GM12878 (cell line): ENCODE measurements around the gene ITGA3. TPM values are rescaled to one million over a fixed set of nuclear protein-coding genes. Genes with fewer than 3 reads are reported as not detected.

ENCODE experiments used
- ATAC-seq: fragments of 200-7000 bp; cut with Tn5 transposase; 3 replicates; pipeline ENCODE4 v1.9.1; 2020; ENCODE audit warnings: mild to moderate bottlenecking, moderate library complexity
- BruUV-seq: library from RNA; stranded (reverse); fragments of 400-500 nt; replicated peaks from 2 replicates; lab custom pipeline; 2021; lab: Mats Ljungman, UMichigan
- CTCF ChIA-PET: fragments of 300-600 bp; sonication (Branson Sonifier 250); formaldehyde crosslinking; extraction: SDS; loops from one replicate; lab custom pipeline; 2021; ENCODE audit warnings: inconsistent platforms; lab: Yijun Ruan, JAX
- POLR2A ChIA-PET: fragments of 350-600 bp; formaldehyde crosslinking; extraction: SDS; loops from one replicate; lab custom pipeline; 2021; ENCODE audit warnings: inconsistent platforms; lab: Charles Lee
- RAD21 ChIA-PET: fragments of 300-600 bp; sonication (Branson Sonifier 250); formaldehyde crosslinking; loops from one replicate; lab custom pipeline; 2023; ENCODE audit warnings: antibody characterized with exemption; ENCODE audit not compliant: unreplicated experiment; lab: Charles Lee
- SMC1A ChIA-PET: fragments of 300-600 bp; sonication (Branson Sonifier 250); formaldehyde crosslinking; loops from one replicate; lab custom pipeline; 2023; ENCODE audit not compliant: unreplicated experiment, uncharacterized antibody; lab: Charles Lee
- DNase-seq: peaks from one replicate; pipeline ENCODE4 v3.0.0-alpha.2; 2011; ENCODE audit warnings: low read depth, low spot score
- FAIRE-seq: peaks from 3 replicates; lab custom pipeline; 2011; peaks lifted over from hg19 to GRCh38; lab: Jason Lieb, UNC
- H2AFZ ChIP-seq: 2 replicates; pipeline ENCODE4 v1.6.0; 2011; ENCODE audit warnings: low read depth, low read length, control low read depth; ENCODE audit not compliant: control insufficient read depth
- H3K27ac ChIP-seq: 2 replicates; pipeline ENCODE4 v1.5.1; 2011; ENCODE audit warnings: control low read depth; ENCODE audit not compliant: control insufficient read depth, insufficient read depth
- H3K27me3 ChIP-seq, 2 experiments: replicated peaks in 1 of 2; 2 replicates each; pipeline versions ENCODE4 v1.6.0 to v1.6.1; 2011; ENCODE audit warnings: low read length in 1 of 2; ENCODE audit not compliant: control insufficient read depth in 2 of 2, insufficient read depth in 2 of 2
- H3K36me3 ChIP-seq, 2 experiments: 2 replicates each; pipeline ENCODE4 v1.5.1; 2011; ENCODE audit warnings: low read length in 1 of 2; ENCODE audit not compliant: control insufficient read depth in 2 of 2, insufficient read depth in 2 of 2
- H3K4me1 ChIP-seq: 2 replicates; pipeline ENCODE4 v1.6.1; 2011; ENCODE audit warnings: mild to moderate bottlenecking, low read length, moderate library complexity, mixed read lengths; ENCODE audit not compliant: control insufficient read depth, insufficient read depth
- H3K4me2 ChIP-seq: 2 replicates; pipeline ENCODE4 v1.6.0; 2011; ENCODE audit warnings: control low read depth; ENCODE audit not compliant: control insufficient read depth, insufficient read depth
- H3K4me3 ChIP-seq: fragments of 200-600 bp; sonication (generic); 2 replicates; pipeline ENCODE4 v1.5.1; 2016
- H3K79me2 ChIP-seq: 2 replicates; pipeline ENCODE4 v1.6.0; 2011; ENCODE audit warnings: low read length; ENCODE audit not compliant: control insufficient read depth, insufficient read depth
- H3K9ac ChIP-seq: 2 replicates; pipeline ENCODE4 v1.8.0; 2011; ENCODE audit warnings: low read length, control low read depth, mixed read lengths; ENCODE audit not compliant: control insufficient read depth, insufficient read depth
- H3K9me3 ChIP-seq: replicated peaks from 3 replicates; pipeline ENCODE4 v1.5.1; 2011; ENCODE audit warnings: mild to moderate bottlenecking, low read length; ENCODE audit not compliant: control insufficient read depth, insufficient read depth
- H4K20me1 ChIP-seq: 2 replicates; pipeline ENCODE4 v1.6.0; 2011; ENCODE audit not compliant: control insufficient read depth, insufficient read depth
- BACH1 ChIP-seq: fragments of 450-650 bp; IDR thresholded peaks from 2 replicates; pipeline ENCODE4 v1.6.1; 2017; ENCODE audit warnings: mild to moderate bottlenecking, borderline replicate concordance
- BRCA1 ChIP-seq: IDR thresholded peaks from 2 replicates; pipeline ENCODE4 v1.6.1; 2011; ENCODE audit warnings: low read depth, low read length, improper control_type of control experiment
- HDGF ChIP-seq: fragments of 450-650 bp; IDR thresholded peaks from 2 replicates; pipeline ENCODE4 v1.6.1; 2016; ENCODE audit warnings: antibody characterized with exemption
- MTA3 ChIP-seq: IDR thresholded peaks from 2 replicates; pipeline ENCODE4 v1.6.1; 2012; ENCODE audit warnings: low read length, inconsistent platforms, borderline replicate concordance
- NBN ChIP-seq: fragments of 450-650 bp; IDR thresholded peaks from 2 replicates; pipeline ENCODE4 v1.6.1; 2016
- RFX5 ChIP-seq: IDR thresholded peaks from 2 replicates; pipeline ENCODE4 v1.6.1; 2011; ENCODE audit warnings: low read depth, low read length, improper control_type of control experiment
- SMARCA5 ChIP-seq: fragments of 450-650 bp; IDR thresholded peaks from 2 replicates; pipeline ENCODE4 v1.6.1; 2017; ENCODE audit warnings: mild to moderate bottlenecking
- TARDBP ChIP-seq: IDR thresholded peaks from 2 replicates; pipeline ENCODE4 v1.6.1; 2016; ENCODE audit warnings: borderline replicate concordance
- TBL1XR1 ChIP-seq: IDR thresholded peaks from 2 replicates; pipeline ENCODE4 v1.6.1; 2012; ENCODE audit warnings: low read depth, low read length, improper control_type of control experiment
- TCF12 ChIP-seq: IDR thresholded peaks from 2 replicates; pipeline ENCODE4 v1.6.1; 2011; ENCODE audit warnings: low read depth, mild to moderate bottlenecking, low read length
- WGBS: methylation state at CpG from one replicate; pipeline ENCODE4 v1.1.6; 2016; ENCODE audit warnings: low lambda C conversion rate; ENCODE audit not compliant: insufficient replicate concordance, insufficient coverage; ENCODE audit errors: missing lambda C conversion rate; 5-methylcytosine and 5-hydroxymethylcytosine counted together
- in situ Hi-C: fragments of 300-500 bp; cut with MboI; formaldehyde crosslinking; loops from 9 replicates; pipeline ENCODE4 v1.14.3; 2018; ENCODE audit warnings: mixed read lengths
- intact Hi-C: fragments of 100-400 bp; cut with micrococcal nuclease; formaldehyde crosslinking; loops from one replicate; pipeline ENCODE4 v1.14.2; 2022; ENCODE audit not compliant: unreplicated experiment
- polyA plus RNA-seq, 11 experiments: library from polyadenylated mRNA; depleted of rRNA in 4 of 11; unstranded in 6 of 11; stranded (reverse) in 5 of 11; fragments of >200 nt; fragmentation: Nextera tagmentation in 4 of 11; fragmentation: Illumina TruSeq in 1 of 11; extraction: Ambion mirVana in 4 of 11; extraction: Trizol in 1 of 11; gene quantifications; 1 replicate in 1 of 11; 2 replicates in 10 of 11; pipeline versions ENCODE4 v1.2.1 to v1.2.3, GENCODE V29; 2011 to 2016; ENCODE audit warnings: inconsistent platforms in 2 of 11, missing spikeins in 2 of 11, low read depth in 1 of 11
- total RNA-seq, 4 experiments: library from RNA; depleted of rRNA in 3 of 4; stranded (reverse); fragments of >200 nt in 3 of 4; fragmentation: Illumina TruSeq in 1 of 4; extraction: Trizol in 1 of 4; gene quantifications; 2 replicates each; pipeline versions ENCODE4 v1.2.1 to v1.2.3, GENCODE V29; 2013 to 2021
- TF ChIP-seq, protein P1 (sequence below): IDR thresholded peaks from 2 replicates; pipeline ENCODE4 v1.6.1; 2011; ENCODE audit warnings: borderline replicate concordance, low read depth, mild to moderate bottlenecking, moderate library complexity, mixed read lengths, low read length; ENCODE audit not compliant: insufficient read depth; ENCODE audit errors: extremely low read length

The ITGA3 gene
- total and polyA plus RNA-seq, 10 of the 15 experiments (the other 5 are each of a cell fraction or from before 2014, with no cell fraction given), result 0.29 to 13.4 (median 6.6) TPM

- H3K27me3 ChIP-seq, result no peaks in the 10 kb centered on the region
- no peaks in the 10 kb centered on the region for H3K9me3 ChIP-seq
- no peaks in the 10 kb centered on the region; a peak in 2 of 4 replicates for H3K36me3 ChIP-seq
- WGBS, result 50% methylated on average over 13 of the region's 13 CpGs
- in situ Hi-C loops, result no loop called here
- DNase-seq (no peak), FAIRE-seq (no peak), ATAC-seq (no peak)
- no peaks in the 10 kb centered on the region for H3K4me1 ChIP-seq
- TF ChIP-seq TBL1XR1 (no peak), BACH1 (no peak), TCF12 (no peak), TARDBP (no peak), BRCA1 (no peak), MTA3 (no peak), NBN (no peak), RFX5 (no peak), HDGF (no peak), SMARCA5 (no peak)
- TF ChIP-seq, protein P1, sequence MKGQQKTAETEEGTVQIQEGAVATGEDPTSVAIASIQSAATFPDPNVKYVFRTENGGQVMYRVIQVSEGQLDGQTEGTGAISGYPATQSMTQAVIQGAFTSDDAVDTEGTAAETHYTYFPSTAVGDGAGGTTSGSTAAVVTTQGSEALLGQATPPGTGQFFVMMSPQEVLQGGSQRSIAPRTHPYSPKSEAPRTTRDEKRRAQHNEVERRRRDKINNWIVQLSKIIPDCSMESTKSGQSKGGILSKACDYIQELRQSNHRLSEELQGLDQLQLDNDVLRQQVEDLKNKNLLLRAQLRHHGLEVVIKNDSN, result no peak
- H3K79me2 ChIP-seq, result no peaks in the 10 kb centered on the region
- no peaks in the 10 kb centered on the region for H4K20me1 ChIP-seq
- RAD21 ChIA-PET, result no interaction called here
- H3K4me2 ChIP-seq, result no peak overlapping the region
- H2AFZ ChIP-seq, result no peak overlapping the region
- H3K4me3 ChIP-seq, result no peak overlapping the region
- H3K9ac ChIP-seq, result no peak overlapping the region
- CTCF ChIA-PET, result no interaction called here
- H3K27ac ChIP-seq, result no peak overlapping the region
- BruUV-seq, result no TSS peak
- POLR2A ChIA-PET, result no interaction called here
- SMC1A ChIA-PET, result no interaction called here
- intact Hi-C loops, result no loop called here
These were observed 50.7 kb downstream of the ITGA3 start for GRCh38 chr17:50106393-50107131.
